GM12878 (cell line): ENCODE results near the gene USP5. TPM values are rescaled to one million over a fixed set of nuclear protein-coding genes. Genes with fewer than 3 reads are reported as not detected.

Experiments used
- ATAC-seq: fragments of 200-7000 bp; cut with Tn5 transposase; 3 replicates; pipeline ENCODE4 v1.9.1; 2020; ENCODE audit warnings: mild to moderate bottlenecking, moderate library complexity
- BruUV-seq: library from RNA; stranded (reverse); fragments of 400-500 nt; replicated peaks from 2 replicates; lab custom pipeline; 2021; lab: Mats Ljungman, UMichigan
- CTCF ChIA-PET: fragments of 300-600 bp; sonication (Branson Sonifier 250); formaldehyde crosslinking; extraction: SDS; loops from one replicate; lab custom pipeline; 2021; ENCODE audit warnings: inconsistent platforms; lab: Yijun Ruan, JAX
- POLR2A ChIA-PET: fragments of 350-600 bp; formaldehyde crosslinking; extraction: SDS; loops from one replicate; lab custom pipeline; 2021; ENCODE audit warnings: inconsistent platforms; lab: Charles Lee
- RAD21 ChIA-PET: fragments of 300-600 bp; sonication (Branson Sonifier 250); formaldehyde crosslinking; loops from one replicate; lab custom pipeline; 2023; ENCODE audit warnings: antibody characterized with exemption; ENCODE audit not compliant: unreplicated experiment; lab: Charles Lee
- SMC1A ChIA-PET: fragments of 300-600 bp; sonication (Branson Sonifier 250); formaldehyde crosslinking; loops from one replicate; lab custom pipeline; 2023; ENCODE audit not compliant: unreplicated experiment, uncharacterized antibody; lab: Charles Lee
- DNase-seq: peaks from one replicate; pipeline ENCODE4 v3.0.0-alpha.2; 2011; ENCODE audit warnings: low read depth, low spot score
- FAIRE-seq: peaks from 3 replicates; lab custom pipeline; 2011; peaks lifted over from hg19 to GRCh38; lab: Jason Lieb, UNC
- H2AFZ ChIP-seq: 2 replicates; pipeline ENCODE4 v1.6.0; 2011; ENCODE audit warnings: low read depth, low read length, control low read depth; ENCODE audit not compliant: control insufficient read depth
- H3K27ac ChIP-seq: 2 replicates; pipeline ENCODE4 v1.5.1; 2011; ENCODE audit warnings: control low read depth; ENCODE audit not compliant: control insufficient read depth, insufficient read depth
- H3K27me3 ChIP-seq, 2 experiments: replicated peaks in 1 of 2; 2 replicates each; pipeline versions ENCODE4 v1.6.0 to v1.6.1; 2011; ENCODE audit warnings: low read length in 1 of 2; ENCODE audit not compliant: control insufficient read depth in 2 of 2, insufficient read depth in 2 of 2
- H3K36me3 ChIP-seq, 2 experiments: 2 replicates each; pipeline ENCODE4 v1.5.1; 2011; ENCODE audit warnings: low read length in 1 of 2; ENCODE audit not compliant: control insufficient read depth in 2 of 2, insufficient read depth in 2 of 2
- H3K4me1 ChIP-seq: 2 replicates; pipeline ENCODE4 v1.6.1; 2011; ENCODE audit warnings: mild to moderate bottlenecking, low read length, moderate library complexity, mixed read lengths; ENCODE audit not compliant: control insufficient read depth, insufficient read depth
- H3K4me2 ChIP-seq: 2 replicates; pipeline ENCODE4 v1.6.0; 2011; ENCODE audit warnings: control low read depth; ENCODE audit not compliant: control insufficient read depth, insufficient read depth
- H3K4me3 ChIP-seq: fragments of 200-600 bp; sonication (generic); 2 replicates; pipeline ENCODE4 v1.5.1; 2016
- H3K79me2 ChIP-seq: 2 replicates; pipeline ENCODE4 v1.6.0; 2011; ENCODE audit warnings: low read length; ENCODE audit not compliant: control insufficient read depth, insufficient read depth
- H3K9ac ChIP-seq: 2 replicates; pipeline ENCODE4 v1.8.0; 2011; ENCODE audit warnings: low read length, control low read depth, mixed read lengths; ENCODE audit not compliant: control insufficient read depth, insufficient read depth
- H3K9me3 ChIP-seq: replicated peaks from 3 replicates; pipeline ENCODE4 v1.5.1; 2011; ENCODE audit warnings: mild to moderate bottlenecking, low read length; ENCODE audit not compliant: control insufficient read depth, insufficient read depth
- H4K20me1 ChIP-seq: 2 replicates; pipeline ENCODE4 v1.6.0; 2011; ENCODE audit not compliant: control insufficient read depth, insufficient read depth
- BCL11A ChIP-seq: IDR thresholded peaks from 2 replicates; pipeline ENCODE4 v1.6.1; 2011; ENCODE audit warnings: low read depth, low read length
- FOXK2 ChIP-seq: fragments of 450-650 bp; IDR thresholded peaks from 2 replicates; pipeline ENCODE4 v1.6.1; 2017; ENCODE audit warnings: mild to moderate bottlenecking, moderate library complexity
- GABPA ChIP-seq: IDR thresholded peaks from 2 replicates; pipeline ENCODE4 v1.6.1; 2014; ENCODE audit warnings: antibody characterized with exemption, low read depth, mild to moderate bottlenecking, inconsistent platforms
- LARP7 ChIP-seq: fragments of 450-650 bp; IDR thresholded peaks from 2 replicates; pipeline ENCODE4 v1.6.1; 2017; ENCODE audit warnings: mild to moderate bottlenecking
- MYB ChIP-seq: fragments of 150-350 bp; IDR thresholded peaks from 2 replicates; pipeline ENCODE4 v1.6.1; 2014; ENCODE audit warnings: mild to moderate bottlenecking, low read depth, low read length, borderline replicate concordance
- NR2C1 ChIP-seq: fragments of 450-650 bp; IDR thresholded peaks from 2 replicates; pipeline ENCODE4 v1.6.1; 2017; ENCODE audit warnings: antibody characterized with exemption, mild to moderate bottlenecking, moderate library complexity
- SMAD1 ChIP-seq: fragments of 450-650 bp; IDR thresholded peaks from 2 replicates; pipeline ENCODE4 v1.6.1; 2018; ENCODE audit warnings: mild to moderate bottlenecking, low read depth; ENCODE audit not compliant: partially characterized antibody
- ZBTB40 ChIP-seq: fragments of 450-650 bp; IDR thresholded peaks from 2 replicates; pipeline ENCODE4 v1.6.1; 2016; ENCODE audit warnings: mild to moderate bottlenecking, moderate library complexity, borderline replicate concordance
- WGBS: methylation state at CpG from one replicate; pipeline ENCODE4 v1.1.6; 2016; ENCODE audit warnings: low lambda C conversion rate; ENCODE audit not compliant: insufficient replicate concordance, insufficient coverage; ENCODE audit errors: missing lambda C conversion rate; 5-methylcytosine and 5-hydroxymethylcytosine counted together
- in situ Hi-C: fragments of 300-500 bp; cut with MboI; formaldehyde crosslinking; loops from 9 replicates; pipeline ENCODE4 v1.14.3; 2018; ENCODE audit warnings: mixed read lengths
- intact Hi-C: fragments of 100-400 bp; cut with micrococcal nuclease; formaldehyde crosslinking; loops from one replicate; pipeline ENCODE4 v1.14.2; 2022; ENCODE audit not compliant: unreplicated experiment
- polyA plus RNA-seq, 11 experiments: library from polyadenylated mRNA; depleted of rRNA in 4 of 11; unstranded in 6 of 11; stranded (reverse) in 5 of 11; fragments of >200 nt; fragmentation: Nextera tagmentation in 4 of 11; fragmentation: Illumina TruSeq in 1 of 11; extraction: Ambion mirVana in 4 of 11; extraction: Trizol in 1 of 11; gene quantifications; 1 replicate in 1 of 11; 2 replicates in 10 of 11; pipeline versions ENCODE4 v1.2.1 to v1.2.3, GENCODE V29; 2011 to 2016; ENCODE audit warnings: inconsistent platforms in 2 of 11, missing spikeins in 2 of 11, low read depth in 1 of 11
- total RNA-seq, 4 experiments: library from RNA; depleted of rRNA in 3 of 4; stranded (reverse); fragments of >200 nt in 3 of 4; fragmentation: Illumina TruSeq in 1 of 4; extraction: Trizol in 1 of 4; gene quantifications; 2 replicates each; pipeline versions ENCODE4 v1.2.1 to v1.2.3, GENCODE V29; 2013 to 2021

USP5 gene
- total and polyA plus RNA-seq, 10 of the 15 experiments (the other 5 are each of a cell fraction or from before 2014, with no cell fraction given) = 2.5 to 124 (median 74.6) TPM

DNA sequence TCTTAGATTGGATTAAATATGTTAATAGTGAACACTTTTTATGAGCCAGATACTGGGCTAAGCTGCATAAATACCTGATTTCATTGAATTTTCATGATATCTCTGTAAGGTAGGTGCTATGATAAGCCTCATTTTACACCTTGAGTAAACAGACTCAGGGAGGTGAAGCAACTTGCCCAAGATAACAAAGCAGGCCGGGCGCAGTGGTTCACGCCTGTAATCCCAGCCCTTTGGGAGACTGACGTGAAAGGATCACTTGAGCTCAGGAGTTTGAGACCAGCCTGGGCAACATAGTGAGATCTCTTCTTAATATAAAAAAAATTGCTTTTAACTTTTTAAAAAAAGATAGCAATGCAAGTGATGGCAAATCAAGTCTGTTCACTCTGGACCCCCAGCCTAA lies 9.9 kb upstream of the USP5 start:
- POLR2A ChIA-PET = interaction anchor here (0.9 to 1.4 kb wide), 4 partner anchors 9 to 12 kb away, joined by 3 to 7 read pairs (median 4); partner anchors contain the start of genes CDCA3 and USP5
- ATAC-seq = no peak
- WGBS = 70% methylated on average over 4 of the region's 4 CpGs

More for the DNA sequence above, 9.9 kb upstream of the USP5 start:
- H3K4me1 ChIP-seq = peaks cover 10% of the 10 kb centered on the region
- no peak for TF ChIP-seq LARP7
- no peak for TF ChIP-seq NR2C1
- TF ChIP-seq FOXK2 = no peak
- TF ChIP-seq SMAD1 = no peak
- TF ChIP-seq ZBTB40 = no peak
- TF ChIP-seq GABPA = no peak
- TF ChIP-seq MYB = no peak
- no peak for TF ChIP-seq BCL11A
- no peaks in the 10 kb centered on the region for H3K79me2 ChIP-seq
- ChIA-PET SMC1A (interaction anchor here (5.1 kb wide), 1 partner anchor 9 kb away, joined by 22 read pairs; the partner anchor contains the start of genes CDCA3 and USP5), RAD21 (interaction anchor here (1.5 kb wide), 1 partner anchor 9 kb away, joined by 3 read pairs; the partner anchor contains the start of genes CDCA3 and USP5), CTCF (interaction anchor here (1.0 to 1.9 kb wide), 4 partner anchors 11 to 35 kb away, joined by 3 to 5 read pairs (median 4); no protein-coding TSS in a partner anchor)
- FAIRE-seq (no peak), DNase-seq (no peak)
- H3K27me3 ChIP-seq = no peaks in the 10 kb centered on the region
- no peaks in the 10 kb centered on the region for H4K20me1 ChIP-seq
- H3K4me2 ChIP-seq = no peak overlapping the region
- no TSS peak for BruUV-seq
- intact Hi-C loops = no loop called here
- H3K9ac ChIP-seq = no peak overlapping the region
- H3K4me3 ChIP-seq = no peak overlapping the region
- in situ Hi-C loops = no loop called here
- no peaks in the 10 kb centered on the region for H3K9me3 ChIP-seq
- no peaks in the 10 kb centered on the region; a peak in 2 of 4 replicates for H3K36me3 ChIP-seq
- H3K27ac ChIP-seq = no peak overlapping the region
- no peak overlapping the region for H2AFZ ChIP-seq
